DMS114 treated with DMSO at 0.1 percent for 48 hours (cell line): Measurements from ENCODE around the gene GAREM1.
"Not testable (repeated sequence)": the region's sequence is repeated elsewhere in the genome, so short reads cannot be mapped to it uniquely, and the experiment has no call there.

Experiments used
- DNase-seq: peaks from one replicate; lab custom pipeline; 2025; ENCODE audit not compliant: unreplicated experiment; lab: John Stamatoyannopoulos, UW

Gene GAREM1

GRCh38 chr18:32372381-32373061 is 98.2 kb downstream of the GAREM1 start:
- DNase-seq = no peak

- DNase-seq = no peak
These were observed 98.7 kb downstream of the GAREM1 start for GRCh38 chr18:32372047-32372380.

- DNase-seq = no peak
These were observed 99.3 kb downstream of the GAREM1 start for GRCh38 chr18:32371384-32371783.

- DNase-seq = no peak
These were observed 101.7 kb downstream of the GAREM1 start for GRCh38 chr18:32368991-32369390.

GRCh38 chr18:32368170-32368569 is 102.5 kb downstream of the GAREM1 start:
- no peak for DNase-seq

- no peak for DNase-seq
These were observed 103.8 kb downstream of the GAREM1 start for GRCh38 chr18:32366586-32367538.

- no peak for DNase-seq
These were observed 108.2 kb downstream of the GAREM1 start for GRCh38 chr18:32362484-32362883.

- no peak for DNase-seq
These were observed 109.9 kb downstream of the GAREM1 start for GRCh38 chr18:32360682-32361345.

- DNase-seq = no peak
These were observed 112.2 kb downstream of the GAREM1 start for GRCh38 chr18:32358529-32358928.

- DNase-seq = no peak
These were observed 112.6 kb downstream of the GAREM1 start for GRCh38 chr18:32358075-32358474.

GRCh38 chr18:32355896-32356295 is 114.8 kb downstream of the GAREM1 start:
- DNase-seq = no peak

- no peak for DNase-seq
These were observed 116.2 kb downstream of the GAREM1 start for GRCh38 chr18:32354518-32354917.

GRCh38 chr18:32353257-32353656 is 117.4 kb downstream of the GAREM1 start:
- no peak for DNase-seq

GRCh38 chr18:32351032-32351431 is 119.7 kb downstream of the GAREM1 start:
- DNase-seq = no peak

GRCh38 chr18:32349728-32350395 is 120.8 kb downstream of the GAREM1 start:
- no peak for DNase-seq

- no peak for DNase-seq
These were observed 124.0 kb downstream of the GAREM1 start for GRCh38 chr18:32346671-32347070.

- no peak for DNase-seq
These were observed 127.0 kb downstream of the GAREM1 start for GRCh38 chr18:32343634-32344033.

GRCh38 chr18:32341112-32341511 is 129.6 kb downstream of the GAREM1 start:
- DNase-seq = not testable (repeated sequence)

- no peak for DNase-seq
These were observed 131.6 kb downstream of the GAREM1 start for GRCh38 chr18:32339045-32339444.

- DNase-seq = no peak
These were observed 132.9 kb downstream of the GAREM1 start for GRCh38 chr18:32337821-32338220.

GRCh38 chr18:32337347-32337746 is 133.3 kb downstream of the GAREM1 start:
- no peak for DNase-seq
